GM18907 (cell line): ENCODE data around the gene PGLYRP1.
A peak's percentile ranks its signal among the peaks of the same experiment; 100 is the strongest.

ENCODE experiments used
- ATAC-seq: cut with Tn5 transposase; IDR thresholded peaks from one replicate; pipeline ENCODE4 v1.9.1; 2021; ENCODE audit warnings: mild to moderate bottlenecking, moderate library complexity; ENCODE audit not compliant: unreplicated experiment

Gene PGLYRP1

DNA sequence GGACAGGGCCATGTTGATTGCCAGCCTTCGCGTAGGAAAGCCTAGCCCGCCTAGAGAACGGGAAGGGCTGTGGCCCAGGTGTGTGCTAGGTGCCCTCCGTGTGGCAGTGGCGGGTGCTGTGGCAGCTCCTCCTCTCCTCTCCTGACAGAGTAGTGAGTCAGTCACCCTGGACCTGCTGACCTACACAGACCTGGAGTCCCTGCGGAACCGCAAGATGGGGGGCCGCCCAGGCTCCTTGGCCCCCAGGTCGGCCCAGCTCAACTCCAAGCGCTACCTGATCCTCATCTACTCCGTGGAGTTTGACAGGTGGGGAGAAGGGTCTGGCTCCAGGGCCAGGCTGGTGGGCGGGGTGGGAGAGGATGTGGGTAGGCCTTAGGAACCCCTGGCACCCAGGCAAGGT is 16.4 kb downstream of the PGLYRP1 start:
- ATAC-seq, result no peak

DNA sequence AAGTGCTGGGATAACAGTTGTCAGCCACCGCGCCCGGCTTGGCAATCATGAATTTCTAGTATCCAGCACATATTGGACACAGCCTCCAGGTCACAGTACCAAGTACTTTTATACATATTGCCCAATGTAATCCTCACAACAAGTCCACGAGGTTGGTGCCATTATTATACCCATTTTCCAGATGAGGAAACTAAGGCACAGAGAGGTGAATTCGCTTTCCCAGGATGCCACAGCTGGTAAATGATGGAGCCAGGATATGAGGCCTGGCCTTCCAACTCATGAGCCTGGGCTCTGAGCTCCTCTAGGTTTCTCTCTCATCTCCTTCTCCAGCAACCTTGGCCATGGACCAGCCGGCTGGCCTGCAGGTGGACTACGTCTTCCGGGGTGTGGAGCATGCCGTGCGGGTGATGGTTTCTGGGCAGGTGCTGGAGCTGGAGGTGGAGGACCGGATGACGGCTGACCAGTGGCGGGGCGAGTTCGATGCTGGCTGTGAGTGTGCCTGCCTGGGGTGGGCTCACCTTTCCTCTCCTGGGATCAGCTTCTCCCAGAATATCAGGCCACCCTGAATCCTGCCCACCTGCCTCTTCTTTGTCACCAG is 20.1 kb downstream of the PGLYRP1 start:
- ATAC-seq, result no peak

DNA sequence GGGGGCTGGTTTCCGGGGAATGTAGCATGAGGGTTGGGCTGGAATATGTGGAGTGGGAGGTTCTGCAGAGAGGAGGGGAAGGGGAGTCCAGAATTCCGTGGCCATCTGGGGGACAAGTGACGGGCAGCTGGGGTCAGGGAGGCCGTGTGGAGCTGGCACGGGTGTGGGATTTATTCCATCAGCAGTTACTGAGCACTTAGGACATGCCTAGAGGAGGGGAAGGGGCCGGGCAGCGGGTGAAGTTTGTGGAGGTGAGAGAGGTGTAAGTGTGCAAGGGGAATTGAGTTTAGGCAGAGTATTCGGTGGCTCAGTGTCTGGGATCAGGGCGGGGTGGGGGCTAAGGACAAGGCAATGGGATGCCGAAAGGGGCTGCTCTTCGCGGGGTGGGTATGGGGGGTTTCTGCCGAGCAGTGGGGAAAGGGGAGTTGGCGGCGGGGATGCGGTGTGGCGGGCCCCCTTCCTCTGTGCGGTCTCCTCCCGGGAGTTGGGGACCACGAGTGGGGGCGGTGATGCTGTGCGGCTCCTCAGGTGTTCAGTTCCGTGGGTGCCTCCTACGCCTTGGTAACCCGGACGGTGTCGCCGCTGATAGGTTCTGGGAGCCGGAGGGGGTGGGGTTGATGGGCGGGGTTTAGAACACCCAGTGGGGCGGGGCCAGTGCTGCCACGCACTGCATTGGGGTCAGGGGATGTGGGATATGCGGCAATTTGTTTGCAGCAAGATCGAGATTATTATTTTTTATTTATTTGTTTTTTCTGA is 22.2 kb downstream of the PGLYRP1 start:
- no peak for ATAC-seq

DNA sequence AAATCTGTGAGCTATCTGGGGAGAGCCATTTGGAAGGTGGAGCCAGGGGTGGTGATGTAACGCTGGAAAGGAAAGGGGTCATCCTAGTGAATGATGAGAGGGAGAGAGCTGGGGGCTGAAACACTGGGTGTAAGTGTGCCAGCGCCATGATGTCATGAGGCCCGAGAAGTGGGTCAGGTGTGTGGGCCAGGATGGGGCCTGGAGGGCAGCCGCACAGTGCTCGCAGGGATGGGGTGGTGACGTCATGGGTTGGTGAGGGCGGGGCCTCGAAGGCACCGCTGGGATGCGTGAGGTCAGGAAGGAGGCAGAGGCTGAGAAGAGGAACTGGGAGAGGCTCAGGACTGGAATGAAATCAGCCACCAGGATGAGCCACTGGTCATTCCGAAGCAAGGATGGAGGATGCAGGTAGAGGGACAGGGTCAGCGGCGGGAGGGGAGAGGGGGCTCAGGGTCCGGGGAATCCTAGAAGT is 23.2 kb downstream of the PGLYRP1 start:
- no peak for ATAC-seq

DNA sequence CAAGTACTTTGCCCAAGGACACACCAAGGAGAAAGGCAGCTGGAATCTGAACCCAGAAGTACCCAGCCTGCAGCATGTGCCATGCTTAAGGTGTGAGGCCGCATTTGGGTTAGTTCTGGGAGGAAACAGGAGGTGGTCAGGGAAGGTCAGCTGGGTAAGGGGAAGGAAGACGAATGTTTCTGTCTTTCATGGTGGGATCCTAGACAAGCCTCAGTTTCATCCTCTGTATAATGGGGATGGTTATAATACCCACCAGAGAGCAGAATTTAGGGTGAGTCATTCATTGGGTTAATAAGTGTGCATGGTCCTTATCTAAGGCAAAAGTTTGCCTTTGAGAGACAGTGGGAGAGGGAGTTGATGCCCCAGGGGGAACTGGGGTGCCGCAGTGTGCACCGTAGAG is 24.0 kb downstream of the PGLYRP1 start:
- no peak for ATAC-seq

DNA sequence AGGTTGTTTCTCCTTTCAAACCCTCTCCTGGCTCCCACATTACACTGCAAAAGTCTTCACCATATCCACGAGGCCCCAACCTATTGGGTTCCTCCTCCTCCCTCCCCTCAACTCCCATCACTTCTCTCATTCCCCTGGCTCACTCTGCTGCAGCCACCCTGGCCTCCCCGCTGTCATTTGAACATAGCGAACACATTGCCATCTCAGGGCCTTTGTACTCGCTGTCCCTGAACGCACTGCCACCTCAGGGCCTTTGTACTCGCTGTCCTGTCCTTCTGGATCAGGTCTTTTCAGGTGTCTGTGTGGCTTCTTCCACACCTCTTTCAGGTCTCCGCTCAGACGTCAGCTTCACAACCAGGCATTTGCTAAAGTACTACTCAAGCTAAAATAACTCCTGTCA is 25.9 kb downstream of the PGLYRP1 start:
- ATAC-seq, result no peak

DNA sequence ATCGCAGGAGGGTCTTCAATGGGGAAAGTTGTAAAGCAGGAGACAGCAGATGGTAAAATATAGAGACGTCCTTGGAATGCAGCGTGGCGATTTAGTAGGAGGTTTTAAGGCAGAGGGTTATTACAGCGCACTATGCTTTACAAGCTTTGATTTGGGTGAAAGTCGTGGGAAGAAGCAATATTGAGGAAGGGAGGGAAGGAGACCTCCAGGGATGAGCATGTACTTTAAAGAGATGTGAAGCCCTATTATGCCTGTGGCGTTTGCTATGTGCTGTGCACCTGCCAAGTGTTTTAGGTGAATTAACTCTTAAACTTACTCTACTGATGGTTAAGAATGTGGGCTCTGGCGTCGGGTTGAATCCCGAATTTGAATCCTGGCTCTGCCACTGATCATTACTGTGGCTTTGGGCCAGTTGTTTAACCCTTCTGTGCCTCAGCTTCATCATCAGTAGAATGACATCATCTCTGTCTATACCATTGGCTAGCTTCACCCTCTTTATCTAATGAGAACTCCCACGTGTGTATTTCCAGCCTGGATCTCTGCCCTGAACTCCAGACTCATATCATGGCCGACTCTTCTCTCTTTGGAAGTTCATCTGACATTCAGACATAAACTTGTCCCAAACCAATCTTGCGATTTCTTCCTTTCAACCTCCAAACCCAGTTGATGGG is 27.0 kb downstream of the PGLYRP1 start:
- ATAC-seq, result no peak

DNA sequence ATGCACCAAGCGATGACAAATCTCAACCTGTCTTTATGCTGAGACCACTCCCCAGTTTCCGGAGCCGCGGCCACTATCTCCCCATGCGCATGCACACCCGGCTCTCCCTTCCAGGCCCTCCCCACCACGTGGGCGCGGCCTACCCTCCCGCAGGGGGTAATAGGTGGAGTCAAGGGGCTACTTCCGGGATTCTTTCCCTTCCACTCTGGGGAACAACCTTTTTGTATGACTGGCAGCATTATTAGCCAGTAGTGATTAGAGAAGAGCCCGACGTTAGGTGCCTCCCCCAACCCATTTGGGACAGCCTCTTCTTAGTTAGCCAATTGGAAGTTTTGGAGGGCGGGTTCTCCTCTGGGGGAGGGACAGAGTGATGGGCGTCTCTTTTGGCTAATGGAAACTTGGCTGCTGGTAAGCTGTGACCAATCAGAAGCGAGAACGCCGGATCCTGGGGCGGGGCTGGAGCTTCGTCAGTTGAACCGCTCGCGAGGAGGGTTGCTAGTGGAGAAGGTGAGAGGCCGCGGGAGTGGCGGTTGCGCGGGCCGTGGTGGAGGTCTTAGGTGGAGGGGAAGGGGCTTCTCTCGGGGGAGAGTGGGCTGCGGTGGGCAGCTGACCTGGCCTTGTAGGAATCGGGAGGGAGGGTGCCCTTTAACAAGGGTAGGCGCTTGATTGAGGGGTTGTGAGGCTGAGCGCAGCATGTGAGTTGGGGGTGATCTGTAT is 27.7 kb downstream of the PGLYRP1 start, which contains the start of gene CCDC61:
TSS of gene CCDC61 (plus strand) at position 470 of the 717 bp plus-strand sequence. CDS start 7,552 bp downstream, outside the sequence.
- ATAC-seq, result peak; percentile 98

DNA sequence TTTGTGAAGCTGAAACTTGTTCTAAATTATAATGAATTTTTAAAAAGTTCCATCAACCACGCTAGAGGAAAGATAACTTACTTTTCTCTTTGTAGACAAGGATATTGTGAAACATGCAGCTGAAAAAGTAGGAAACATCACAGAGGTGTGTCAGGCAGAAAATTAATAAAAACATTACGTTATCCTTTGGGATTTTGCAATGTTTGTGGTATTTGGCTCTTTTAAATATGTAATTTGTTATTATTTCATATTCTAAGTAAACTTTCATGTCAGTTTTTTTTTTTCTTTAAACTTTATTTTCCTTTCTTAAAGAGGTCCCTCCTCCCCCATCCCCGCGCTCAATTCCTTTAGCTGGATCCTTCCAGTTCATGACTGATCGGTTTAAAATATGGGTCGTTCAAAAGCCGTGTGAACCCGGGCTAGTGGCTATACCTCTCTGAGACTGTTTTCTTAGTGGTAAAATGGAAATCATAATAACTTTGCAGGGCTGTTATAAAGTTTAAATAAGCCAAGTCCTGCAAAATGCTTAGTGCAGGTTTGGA is 28.3 kb downstream of the PGLYRP1 start:
- ATAC-seq, result peak; percentile 1

DNA sequence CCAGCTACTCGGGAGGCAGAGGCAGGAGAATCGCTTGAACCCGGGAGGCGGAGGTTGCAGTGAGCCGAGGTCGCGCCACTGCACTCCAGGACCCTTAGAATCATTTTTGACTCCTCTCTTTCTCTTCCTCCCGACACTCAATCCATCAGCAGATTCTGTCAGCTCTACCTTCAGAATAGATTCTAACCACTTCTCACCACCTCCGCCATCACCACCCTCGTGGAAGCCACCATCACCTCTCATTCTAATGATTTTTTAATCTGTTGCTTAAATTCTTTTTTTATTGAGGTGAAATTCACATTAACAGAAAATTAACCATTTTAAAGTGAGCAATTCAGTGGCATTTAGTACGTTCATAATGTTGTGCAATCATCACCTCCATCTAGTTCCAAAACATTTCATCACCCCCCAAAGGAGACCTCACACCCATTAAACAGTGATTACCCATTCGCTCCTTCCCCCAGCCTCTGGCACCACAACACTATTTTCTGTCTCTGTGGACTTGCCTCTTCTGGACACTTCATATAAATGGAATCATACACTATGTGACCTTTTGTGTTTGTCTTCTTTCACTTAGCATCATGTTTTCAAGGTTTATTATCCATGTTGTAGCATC is 32.6 kb downstream of the PGLYRP1 start:
- ATAC-seq, result no peak

DNA sequence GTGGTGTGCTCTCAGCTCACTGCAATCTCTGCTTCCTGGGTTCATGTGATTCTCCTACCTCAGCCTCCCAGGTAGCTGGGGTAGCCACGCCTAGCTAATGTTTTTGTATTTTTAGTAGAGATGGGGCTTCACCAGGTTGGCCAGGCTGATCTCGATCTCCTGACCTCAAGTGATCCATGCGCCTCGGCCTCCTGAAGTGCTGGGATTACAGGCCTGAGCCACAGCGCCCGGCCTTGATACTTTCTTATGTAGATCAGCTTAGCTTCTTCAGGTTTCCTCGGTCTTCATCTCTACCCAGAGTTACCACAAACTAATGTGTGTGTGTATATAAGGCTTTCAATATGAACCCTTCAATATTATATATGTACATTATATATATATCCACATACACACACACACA is 37.5 kb downstream of the PGLYRP1 start:
- no peak for ATAC-seq

DNA sequence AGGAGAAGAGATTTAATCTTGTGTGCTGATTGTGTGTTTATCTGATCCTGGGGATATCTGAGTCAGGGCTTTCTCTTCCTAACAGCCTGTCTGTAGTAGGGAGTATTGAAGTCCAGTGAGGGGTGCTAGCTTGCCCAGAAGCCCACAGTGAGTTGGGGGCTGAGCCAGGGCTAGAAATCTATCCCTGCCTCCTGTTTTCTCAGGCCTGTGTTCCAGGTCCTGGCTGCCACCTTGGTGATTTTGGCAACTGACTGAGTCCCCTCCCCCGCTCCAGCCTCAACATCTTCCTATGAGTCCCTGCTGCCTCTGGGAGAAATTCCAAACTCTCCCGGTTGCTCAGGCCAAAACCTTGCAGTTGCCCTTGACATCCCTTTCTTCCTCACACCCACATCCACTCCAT is 41.5 kb downstream of the PGLYRP1 start:
- ATAC-seq, result no peak

DNA sequence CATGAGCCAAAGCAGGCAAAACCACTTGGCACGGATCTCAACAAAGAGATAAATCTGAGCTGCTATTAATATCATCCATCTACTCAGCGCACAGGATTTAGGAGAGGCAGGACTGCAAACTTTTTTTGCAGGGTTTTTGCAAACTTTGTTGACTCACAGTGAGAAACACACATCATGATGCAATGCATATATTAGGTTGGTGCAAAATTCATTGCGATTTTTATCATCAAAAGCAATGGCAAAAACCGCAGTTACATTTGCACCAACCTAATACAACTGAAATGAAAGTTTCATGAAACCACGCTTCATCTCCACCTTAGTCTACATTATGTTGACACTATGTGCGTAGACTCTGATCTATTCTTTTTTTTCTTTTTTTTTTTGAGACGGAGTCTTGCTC is 44.7 kb downstream of the PGLYRP1 start:
- ATAC-seq, result no peak

DNA sequence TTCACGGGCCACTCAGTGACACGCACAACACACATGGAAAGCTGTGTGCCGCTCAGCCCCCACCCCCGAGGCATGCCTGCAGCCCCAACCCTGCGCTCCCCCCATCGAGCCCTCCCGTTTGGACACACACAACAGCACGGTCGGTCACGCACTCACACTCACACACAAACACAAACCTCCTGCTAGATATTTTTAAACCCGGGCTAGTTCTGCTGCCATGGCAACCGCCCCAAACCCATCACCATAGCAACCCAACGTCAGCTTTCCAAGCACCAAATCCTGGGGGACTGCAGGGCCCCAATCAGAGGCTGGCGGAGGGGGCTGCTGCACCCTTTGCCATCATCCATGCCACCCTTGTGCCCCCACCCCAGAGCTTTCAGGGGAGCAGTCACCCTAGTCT is 46.7 kb downstream of the PGLYRP1 start:
- ATAC-seq, result no peak

DNA sequence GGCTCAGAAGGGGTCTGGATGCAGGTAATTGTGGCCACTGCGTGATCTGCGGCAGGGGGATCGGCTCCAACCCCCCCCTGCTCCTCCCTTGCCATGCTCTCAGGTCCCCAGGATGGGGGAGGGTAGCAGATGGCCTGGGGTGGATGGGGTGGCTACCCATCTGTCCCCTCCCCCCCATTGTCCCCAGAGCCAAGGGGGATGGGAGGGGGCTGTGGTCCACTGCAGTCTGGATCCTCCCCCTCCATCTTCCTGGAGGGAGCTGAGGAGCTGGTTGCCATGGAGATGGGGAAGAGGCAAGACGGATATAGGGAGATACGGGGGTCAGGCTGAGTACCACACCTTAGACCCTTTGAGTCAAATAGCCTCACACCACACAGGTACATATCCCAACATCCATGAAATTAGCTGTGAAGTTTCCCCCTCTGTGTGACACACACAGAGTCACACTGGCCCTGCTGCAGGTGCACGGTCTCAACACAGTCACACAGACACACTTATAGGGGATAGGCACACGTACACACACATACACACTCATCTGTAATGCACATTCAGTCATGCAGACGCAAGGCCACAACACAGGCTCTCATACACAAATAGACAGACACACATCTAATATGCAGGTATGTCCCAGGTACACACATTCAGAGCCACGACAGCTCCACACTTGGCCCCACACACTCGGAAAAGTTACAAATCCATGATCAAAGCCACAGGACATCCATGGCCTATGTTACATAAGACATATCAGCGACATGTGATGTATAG is 47.4 kb downstream of the PGLYRP1 start:
- no peak for ATAC-seq

DNA sequence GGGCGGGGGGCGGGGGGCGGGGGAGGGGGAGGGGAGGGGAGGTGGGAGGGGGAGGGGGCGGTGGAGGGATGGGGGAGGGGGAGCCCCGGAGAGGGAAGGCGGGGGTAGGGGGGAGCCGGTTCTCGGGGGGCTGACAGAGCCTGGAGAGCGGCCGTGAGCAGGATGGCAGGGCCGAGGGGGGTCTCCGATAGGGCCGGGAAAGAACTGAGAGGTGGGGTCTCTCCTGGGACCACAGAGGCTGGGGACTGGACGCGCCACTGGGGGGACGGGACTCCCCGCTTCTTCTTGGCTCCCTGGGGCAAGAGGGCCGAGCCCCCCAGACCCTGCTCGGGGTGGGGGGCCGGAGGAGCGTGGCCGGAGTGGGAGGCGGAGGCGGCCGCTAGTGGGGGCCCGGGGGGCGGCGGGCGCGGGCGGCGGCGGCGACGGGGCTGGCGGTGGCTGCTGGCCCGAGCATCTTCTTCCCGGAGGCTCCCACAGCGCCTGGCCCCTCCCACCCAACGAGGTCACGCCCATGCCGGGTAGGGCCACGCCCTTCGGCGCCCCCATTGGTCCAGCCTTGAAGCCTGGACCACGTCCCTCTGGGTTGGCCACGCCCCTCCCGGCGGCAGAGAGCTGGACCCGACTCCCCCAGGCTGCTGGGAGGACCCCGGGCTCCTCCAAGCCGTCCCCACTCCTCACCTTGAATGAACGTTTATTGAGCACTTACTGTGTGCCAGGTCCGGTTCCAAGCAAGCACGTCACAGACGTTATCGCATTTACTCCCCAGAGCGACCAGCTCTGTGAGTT is 49.1 kb downstream of the PGLYRP1 start, which contains the start of gene NOVA2:
TSS of gene NOVA2 (minus strand) at position 313 of the 786 bp plus-strand sequence. CDS start 514 bp downstream, outside the sequence.
- ATAC-seq, result no peak

DNA sequence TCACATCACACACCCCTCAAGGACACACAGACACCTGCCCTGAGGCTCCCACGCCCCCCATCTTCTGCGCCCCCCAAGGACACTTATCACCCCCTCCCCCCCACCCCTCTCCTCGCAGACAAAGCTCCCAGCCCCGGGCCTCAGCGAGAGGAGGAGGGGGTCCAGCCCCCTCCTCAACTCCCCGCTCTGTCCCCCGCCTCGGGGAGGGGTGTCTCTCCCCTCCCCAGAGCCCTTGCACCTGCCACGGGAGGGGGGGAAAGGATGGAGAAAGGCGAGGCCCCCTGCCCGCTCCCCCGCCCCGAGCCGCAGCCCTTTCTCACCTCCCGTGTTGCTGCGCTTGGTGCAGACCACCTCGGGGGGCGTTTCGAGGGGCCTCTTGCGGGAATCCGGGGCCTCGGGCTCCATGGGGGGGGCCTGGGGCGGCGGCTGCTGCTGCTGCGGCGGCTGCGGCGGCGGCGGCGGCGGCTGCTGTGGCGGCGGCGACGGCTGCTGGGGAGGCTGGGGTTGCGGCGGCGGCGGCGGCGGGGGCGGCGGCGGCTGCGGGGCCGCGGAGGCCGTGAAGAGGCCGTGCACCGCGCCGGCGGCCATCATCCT is 49.8 kb downstream of the PGLYRP1 start:
- no peak for ATAC-seq

DNA sequence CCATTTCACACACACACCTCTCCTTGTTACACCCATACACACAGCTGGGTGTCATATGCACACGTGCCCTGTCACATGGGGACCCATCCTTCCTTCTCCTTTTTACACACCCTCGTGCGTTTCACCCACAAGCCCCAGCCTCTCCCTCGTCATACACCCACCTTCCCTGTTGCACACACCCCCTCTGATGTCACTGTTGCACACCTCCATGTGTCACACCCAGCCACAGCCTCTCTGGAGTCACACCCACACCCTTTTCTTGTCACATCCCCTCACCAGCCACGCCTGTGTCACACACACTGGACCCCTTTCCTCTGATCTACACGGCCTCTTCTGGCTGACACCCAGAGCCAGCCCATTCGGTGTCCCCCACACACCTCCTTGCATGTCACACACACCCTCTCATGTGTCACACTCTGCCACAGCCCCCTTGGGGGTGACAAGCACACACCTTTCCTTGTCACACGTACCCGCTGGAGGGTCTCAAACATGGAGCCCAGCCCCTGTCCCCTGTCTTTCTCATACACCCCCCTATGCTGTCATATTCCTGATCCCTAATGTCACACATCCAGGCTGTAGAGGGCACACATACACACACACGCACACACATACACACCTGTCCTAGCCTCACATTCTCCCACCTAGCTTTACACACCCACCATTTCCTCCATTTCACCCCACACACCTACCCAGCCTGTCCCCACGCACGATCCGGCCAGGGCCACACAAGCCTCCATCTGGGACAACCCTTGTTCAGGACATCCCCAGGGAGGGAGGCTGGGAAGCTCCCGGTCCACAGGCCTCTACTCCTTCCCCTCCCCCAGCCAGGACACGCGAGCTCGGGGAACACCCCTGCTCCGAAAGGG is 50.5 kb downstream of the PGLYRP1 start:
- no peak for ATAC-seq
